GM12872 (cell line): Measurements from ENCODE around the gene SAPCD2.

Source experiments
- CTCF ChIP-seq: IDR thresholded peaks from 3 replicates; pipeline ENCODE4 v1.5.1; 2011; ENCODE audit warnings: low read depth, mild to moderate bottlenecking, low read length, moderate library complexity; ENCODE audit not compliant: insufficient read depth

The SAPCD2 gene

GRCh38 chr9:137076636-137077009 is 6.3 kb upstream of the SAPCD2 start:
- no peak for TF ChIP-seq CTCF

GRCh38 chr9:137075275-137075775 is 5.0 kb upstream of the SAPCD2 start:
- no peak for TF ChIP-seq CTCF

- TF ChIP-seq CTCF = no peak
These were observed 4.4 kb upstream of the SAPCD2 start for GRCh38 chr9:137074657-137075274.

- no peak for TF ChIP-seq CTCF
These were observed 3.6 kb upstream of the SAPCD2 start for GRCh38 chr9:137073992-137074399.

- TF ChIP-seq CTCF = no peak
These were observed 925 bp upstream of the SAPCD2 start for GRCh38 chr9:137071282-137071681.

- TF ChIP-seq CTCF = no peak
These were observed 534 bp upstream of the SAPCD2 start for GRCh38 chr9:137070906-137071275.

- no peak for TF ChIP-seq CTCF
These were observed 757 bp downstream of the SAPCD2 start for GRCh38 chr9:137069508-137070091.
